ENCODE data around the gene ROBO1.

DNA sequence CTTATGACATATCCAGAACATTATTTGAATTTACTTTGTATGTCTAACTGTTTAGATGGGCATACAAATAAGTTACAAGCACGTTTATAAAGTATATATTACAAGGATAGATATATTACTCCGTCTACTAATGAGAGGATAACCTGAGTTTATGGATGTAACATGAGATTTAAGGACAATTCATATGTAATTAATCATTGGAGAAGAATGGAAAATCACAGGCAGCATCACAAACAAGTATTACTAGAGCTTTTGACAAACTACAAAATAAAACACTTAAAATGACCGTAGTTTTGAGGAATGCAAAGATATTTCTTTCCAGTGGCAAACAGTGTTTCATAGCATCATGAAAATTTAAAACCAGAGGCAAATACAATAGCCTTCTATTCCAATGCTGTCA, 113.8 kb downstream of the ROBO1 start:
- TF ChIP-seq, protein P1, sequence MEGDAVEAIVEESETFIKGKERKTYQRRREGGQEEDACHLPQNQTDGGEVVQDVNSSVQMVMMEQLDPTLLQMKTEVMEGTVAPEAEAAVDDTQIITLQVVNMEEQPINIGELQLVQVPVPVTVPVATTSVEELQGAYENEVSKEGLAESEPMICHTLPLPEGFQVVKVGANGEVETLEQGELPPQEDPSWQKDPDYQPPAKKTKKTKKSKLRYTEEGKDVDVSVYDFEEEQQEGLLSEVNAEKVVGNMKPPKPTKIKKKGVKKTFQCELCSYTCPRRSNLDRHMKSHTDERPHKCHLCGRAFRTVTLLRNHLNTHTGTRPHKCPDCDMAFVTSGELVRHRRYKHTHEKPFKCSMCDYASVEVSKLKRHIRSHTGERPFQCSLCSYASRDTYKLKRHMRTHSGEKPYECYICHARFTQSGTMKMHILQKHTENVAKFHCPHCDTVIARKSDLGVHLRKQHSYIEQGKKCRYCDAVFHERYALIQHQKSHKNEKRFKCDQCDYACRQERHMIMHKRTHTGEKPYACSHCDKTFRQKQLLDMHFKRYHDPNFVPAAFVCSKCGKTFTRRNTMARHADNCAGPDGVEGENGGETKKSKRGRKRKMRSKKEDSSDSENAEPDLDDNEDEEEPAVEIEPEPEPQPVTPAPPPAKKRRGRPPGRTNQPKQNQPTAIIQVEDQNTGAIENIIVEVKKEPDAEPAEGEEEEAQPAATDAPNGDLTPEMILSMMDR (IDR thresholded peaks at IDR 0.05), result no peak
- no peak for TF ChIP-seq EZH2phosphoT487 (IDR thresholded peaks at IDR 0.05)
- TF ChIP-seq EZH2 (IDR thresholded peaks at IDR 0.05), result no peak
